Activated CD8-positive, alpha-beta memory T cell treated with anti-CD3 and anti-CD28 coated beads for 36 hours (primary cell): ENCODE results near the gene ARHGEF4. TPM values are rescaled to one million over a fixed set of nuclear protein-coding genes. Genes with fewer than 3 reads are reported as not detected.

Experiments used
- CTCF ChIA-PET: fragments of 350-600 bp; sonication (Branson Sonifier 250); formaldehyde crosslinking; loops from one replicate; lab custom pipeline; 2021; ENCODE audit warnings: antibody characterized with exemption; lab: Charles Lee
- POLR2A ChIA-PET: fragments of 350-600 bp; sonication (Branson Sonifier 250); formaldehyde crosslinking; loops from one replicate; lab custom pipeline; 2021; ENCODE audit warnings: antibody characterized with exemption; lab: Charles Lee
- total RNA-seq, 2 experiments: library from RNA; stranded (reverse); gene quantifications; one replicate each; pipeline ENCODE4 v1.2.3, GENCODE V29; 2021

The ARHGEF4 gene
- total RNA-seq, 2 experiments from 2014 or later = 0.63 to 0.80 TPM

DNA sequence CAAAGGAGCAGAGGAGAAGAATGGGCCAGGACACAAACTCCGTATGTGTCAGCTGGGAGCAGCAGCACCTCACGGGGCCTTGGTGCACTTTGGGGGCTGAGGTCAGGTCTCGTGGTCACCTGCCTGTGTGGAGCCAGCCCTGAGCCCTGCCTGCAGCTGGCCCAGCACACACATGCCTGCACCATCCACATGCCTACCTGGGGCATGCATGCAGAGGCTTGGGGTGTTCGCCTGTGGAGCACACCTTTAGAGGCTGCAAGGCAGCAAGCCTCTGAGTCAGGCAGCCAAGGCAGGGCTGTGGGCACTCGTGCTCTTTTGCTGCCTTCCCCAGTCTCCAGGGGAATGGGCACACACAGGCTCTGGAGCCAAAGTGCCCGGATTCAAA is 36.0 kb downstream of the ARHGEF4 start:
- POLR2A ChIA-PET = no interaction called here

DNA sequence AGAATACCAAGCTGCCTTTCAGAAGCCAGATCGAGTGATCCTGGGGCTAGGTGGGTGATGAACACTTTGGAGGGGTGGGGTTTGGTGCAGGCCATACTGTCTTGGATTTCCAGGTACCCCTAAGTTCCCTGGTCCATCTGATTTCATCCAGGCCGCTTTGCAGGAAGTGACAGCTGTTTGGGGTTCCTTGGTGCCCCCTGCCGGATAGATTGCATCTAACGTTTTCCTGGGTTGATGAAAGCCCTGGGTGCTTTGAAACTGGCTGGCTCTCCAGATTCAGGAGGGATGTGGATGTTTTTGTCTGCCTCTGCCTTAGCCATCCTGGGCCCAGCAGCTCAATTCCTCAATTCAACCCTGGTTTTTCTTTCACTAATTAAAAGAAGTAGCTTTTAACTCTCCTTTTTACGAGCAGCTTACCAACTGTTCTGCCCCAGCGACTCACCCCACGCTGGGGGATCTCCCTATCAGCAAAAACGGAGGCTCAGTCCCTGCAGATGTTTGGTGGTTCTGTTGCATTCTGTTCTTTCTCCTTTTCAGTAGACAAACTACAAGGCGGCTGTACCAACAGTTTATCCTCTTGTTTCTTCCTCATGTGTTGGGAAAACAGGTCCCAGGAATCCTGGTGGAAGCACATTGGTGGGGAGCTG is 37.1 kb downstream of the ARHGEF4 start:
- ChIA-PET POLR2A (interaction anchor here (1.5 kb wide), 1 partner anchor 76 kb away, joined by 9 read pairs; no protein-coding TSS in a partner anchor), CTCF (interaction anchor here (0.9 to 10.8 kb wide), 6 partner anchors 11 to 76 kb away, joined by 3 to 142 read pairs (median 4); no protein-coding TSS in a partner anchor)

More for the DNA sequence above, 36.0 kb downstream of the ARHGEF4 start:
- CTCF ChIA-PET = interaction anchor here (0.7 to 10.8 kb wide), 6 partner anchors 30 to 165 kb away, joined by 3 to 142 read pairs (median 4); no protein-coding TSS in a partner anchor

DNA sequence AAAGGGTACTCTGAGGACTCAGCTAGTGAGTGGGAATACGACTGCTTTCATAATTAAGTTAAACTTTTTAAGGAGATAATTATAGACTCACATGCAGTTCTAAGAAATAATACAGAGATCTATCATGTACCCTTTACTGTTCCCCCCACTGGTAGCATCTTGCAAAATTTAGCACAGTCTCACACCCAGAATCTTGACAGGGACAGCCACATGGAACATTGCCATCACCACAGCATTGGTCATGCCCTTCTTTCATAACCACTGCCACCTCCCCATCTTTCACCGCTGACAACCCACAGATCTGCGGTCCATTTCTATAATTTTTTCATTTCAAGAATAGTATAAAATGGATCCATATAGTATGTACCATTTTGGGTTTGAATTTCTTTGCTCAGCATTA is 37.8 kb downstream of the ARHGEF4 start:
- ChIA-PET CTCF (interaction anchor here (1.3 to 10.8 kb wide), 4 partner anchors 10 to 77 kb away, joined by 3 to 142 read pairs (median 4); no protein-coding TSS in a partner anchor), POLR2A (interaction anchor here (1.5 kb wide), 1 partner anchor 77 kb away, joined by 9 read pairs; no protein-coding TSS in a partner anchor)

DNA sequence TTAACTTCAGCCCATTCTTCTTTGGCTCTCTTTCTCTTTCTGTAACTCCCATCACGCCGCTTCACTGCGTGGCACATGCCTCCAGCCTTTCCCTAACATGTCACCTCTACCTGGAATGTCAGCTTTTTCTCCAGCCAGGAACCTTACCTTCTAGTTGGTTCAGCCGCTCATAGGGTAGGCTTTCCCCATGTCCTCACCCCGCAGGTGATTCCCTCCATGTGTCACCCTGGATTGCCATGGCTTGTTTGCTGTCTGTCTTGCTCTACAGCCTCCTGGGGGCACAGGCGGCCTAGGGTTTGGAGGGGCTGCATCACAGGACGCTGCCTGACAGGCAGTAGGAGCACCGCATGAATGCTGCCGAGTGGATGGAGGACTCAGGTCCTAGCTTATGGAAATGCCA is 39.2 kb downstream of the ARHGEF4 start:
- CTCF ChIA-PET = interaction anchor here (10.8 kb wide), 1 partner anchor 78 kb away, joined by 142 read pairs; no protein-coding TSS in a partner anchor
- POLR2A ChIA-PET = no interaction called here

DNA sequence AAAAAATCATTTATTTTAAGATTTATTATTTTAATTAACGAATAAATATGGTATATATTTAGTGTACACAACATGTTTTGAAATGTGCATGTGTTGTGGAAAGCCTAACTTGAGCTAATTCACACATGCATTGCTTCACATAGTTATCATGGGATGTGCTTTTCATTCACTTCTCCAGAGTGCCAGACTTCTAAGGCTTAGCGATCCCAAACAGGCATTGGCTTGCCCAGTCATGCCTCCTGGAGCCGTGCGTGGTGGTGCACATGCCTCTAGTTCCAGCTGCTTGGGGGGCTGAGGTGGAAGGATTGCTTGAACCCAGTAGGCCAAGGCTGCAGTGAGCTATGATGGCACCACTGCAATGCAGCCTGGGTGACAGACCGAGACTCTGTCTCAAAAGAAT is 40.5 kb downstream of the ARHGEF4 start:
- ChIA-PET POLR2A (interaction anchor here (1.3 kb wide), 1 partner anchor 80 kb away, joined by 3 read pairs; no protein-coding TSS in a partner anchor), CTCF (interaction anchor here (10.8 kb wide), 1 partner anchor 80 kb away, joined by 142 read pairs; no protein-coding TSS in a partner anchor)

DNA sequence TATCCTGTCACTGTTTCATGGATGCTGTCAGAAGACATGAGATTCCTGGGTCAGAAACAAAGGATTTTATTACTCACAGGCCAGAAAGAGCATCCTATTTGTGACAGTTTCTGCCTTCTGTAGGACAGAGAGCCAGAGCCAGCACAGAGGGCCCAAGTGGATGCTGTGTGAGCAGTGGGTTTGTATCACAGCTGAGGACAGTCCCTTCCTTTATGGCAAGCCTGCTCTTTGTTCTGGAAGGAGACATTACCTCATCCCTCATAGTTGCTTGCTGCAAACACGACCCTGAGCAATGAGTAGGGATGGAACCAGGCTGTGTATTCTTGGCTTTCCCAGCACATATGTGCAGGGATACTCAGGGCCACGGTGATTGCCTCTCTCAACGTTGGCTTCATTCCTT is 41.6 kb downstream of the ARHGEF4 start:
- CTCF ChIA-PET = interaction anchor here (1.0 kb wide), 1 partner anchor 36 kb away, joined by 3 read pairs; no protein-coding TSS in a partner anchor

DNA sequence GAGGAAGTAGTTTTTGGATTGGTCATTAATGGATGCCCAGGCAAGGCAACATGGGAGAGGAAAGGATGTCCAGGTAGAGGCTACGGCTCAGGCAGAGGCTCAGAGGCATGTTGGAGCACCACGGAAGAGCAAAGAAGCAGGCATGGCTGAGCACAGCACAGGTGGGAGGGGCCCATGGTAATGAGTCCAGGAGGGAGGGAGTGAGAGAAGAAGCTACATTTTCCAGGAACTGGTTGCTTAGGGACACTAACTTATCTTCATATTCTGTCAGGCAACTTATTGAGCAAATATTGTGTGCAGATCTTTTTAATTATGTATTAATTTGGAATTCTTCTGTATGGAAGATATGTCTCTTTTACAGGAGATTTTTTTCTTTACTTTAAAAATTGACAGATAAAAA is 42.2 kb downstream of the ARHGEF4 start:
- ChIA-PET POLR2A (no interaction called here), CTCF (interaction anchor here (2.3 kb wide), 1 partner anchor 82 kb away, joined by 11 read pairs; no protein-coding TSS in a partner anchor)

More for the DNA sequence above, 41.6 kb downstream of the ARHGEF4 start:
- POLR2A ChIA-PET = no interaction called here

DNA sequence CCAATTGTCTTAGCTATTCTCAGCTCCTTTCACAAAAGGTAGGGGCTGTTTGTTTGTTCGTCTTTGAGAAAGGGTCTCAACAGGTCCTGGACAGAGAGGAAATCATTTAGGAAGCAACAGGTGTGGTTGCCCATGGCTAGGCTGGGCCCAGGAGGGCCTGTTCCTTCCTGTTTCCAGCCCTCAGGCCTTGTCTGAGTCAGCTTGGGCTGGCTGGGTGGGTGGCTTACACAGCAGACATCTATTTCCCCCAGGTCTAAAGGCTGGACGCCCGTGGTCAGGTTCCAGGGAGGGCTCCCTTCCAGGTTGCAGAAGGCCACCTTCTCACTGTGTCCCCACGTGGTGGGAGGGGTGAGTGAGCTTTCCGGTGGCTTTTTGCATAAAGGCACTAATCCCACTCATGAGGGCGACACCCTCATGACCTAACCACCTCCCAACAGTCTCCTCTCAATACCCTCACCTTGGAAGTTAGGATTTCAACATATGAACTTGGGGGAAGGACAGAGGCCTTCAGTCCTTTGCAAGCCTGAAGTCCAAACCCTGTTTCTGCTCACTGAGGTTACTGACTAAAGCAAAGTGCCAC is 45.5 kb downstream of the ARHGEF4 start:
- CTCF ChIA-PET = no interaction called here
- POLR2A ChIA-PET = no interaction called here

DNA sequence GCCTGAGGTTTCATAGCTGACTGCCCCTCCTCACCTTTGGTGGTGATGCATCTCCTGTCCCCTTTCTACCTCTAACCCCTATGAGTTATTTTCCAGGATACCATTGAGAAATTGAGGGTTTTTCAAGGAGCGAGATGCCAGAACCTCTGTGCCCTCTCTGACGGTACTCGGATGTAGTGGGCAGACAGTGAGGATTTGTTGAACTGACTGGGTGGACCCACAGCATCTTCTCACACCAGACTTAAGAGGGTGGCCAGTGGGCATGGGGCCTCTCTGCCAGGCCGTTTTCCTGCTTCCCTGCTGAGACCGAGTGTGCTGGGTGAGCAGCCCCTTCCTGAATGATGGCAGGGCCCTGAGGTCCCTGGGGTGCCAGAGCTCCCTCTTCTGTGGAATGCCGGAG is 46.3 kb downstream of the ARHGEF4 start:
- CTCF ChIA-PET = no interaction called here
- POLR2A ChIA-PET = no interaction called here

DNA sequence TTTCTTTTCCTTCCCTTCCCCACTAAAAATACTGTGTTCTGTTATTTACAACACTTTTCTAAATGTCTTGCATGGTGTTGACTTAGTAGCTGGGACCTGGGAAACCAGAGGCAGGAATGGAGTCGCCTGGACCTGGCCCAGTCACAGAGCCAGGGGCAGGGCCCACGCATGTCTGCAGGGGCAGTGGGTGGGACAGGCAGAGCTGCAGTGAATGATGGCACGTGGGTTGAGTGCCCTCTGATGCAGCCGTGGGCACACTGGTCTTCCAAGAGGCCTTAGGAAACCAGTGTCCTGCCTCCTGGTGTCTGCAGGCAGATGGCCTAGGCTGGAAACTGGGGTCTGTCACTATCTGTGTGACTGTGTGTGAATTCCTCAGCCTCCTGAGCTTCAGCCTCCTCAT is 46.8 kb downstream of the ARHGEF4 start:
- POLR2A ChIA-PET = no interaction called here

DNA sequence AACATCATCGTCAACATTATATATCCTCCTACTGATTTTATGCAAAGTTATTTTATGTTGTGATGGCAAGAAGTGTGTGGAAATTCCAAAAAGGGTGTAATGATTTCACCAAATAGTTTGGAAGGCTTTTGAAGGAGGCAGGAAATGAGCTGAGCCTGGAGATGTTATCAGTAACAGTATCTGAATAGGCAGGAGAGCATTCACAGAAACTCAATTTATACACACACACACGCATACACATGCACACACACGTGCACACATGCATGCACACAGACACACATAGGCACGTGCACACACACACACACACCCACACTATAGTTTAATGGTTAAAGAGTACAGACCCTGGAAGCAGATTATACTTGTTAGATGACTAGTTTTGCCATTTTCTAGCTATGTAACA is 47.3 kb downstream of the ARHGEF4 start:
- CTCF ChIA-PET = interaction anchor here (1.3 kb wide), 1 partner anchor 9 kb away, joined by 4 read pairs; no protein-coding TSS in a partner anchor
- POLR2A ChIA-PET = no interaction called here

More for the DNA sequence above, 46.8 kb downstream of the ARHGEF4 start:
- CTCF ChIA-PET = no interaction called here

DNA sequence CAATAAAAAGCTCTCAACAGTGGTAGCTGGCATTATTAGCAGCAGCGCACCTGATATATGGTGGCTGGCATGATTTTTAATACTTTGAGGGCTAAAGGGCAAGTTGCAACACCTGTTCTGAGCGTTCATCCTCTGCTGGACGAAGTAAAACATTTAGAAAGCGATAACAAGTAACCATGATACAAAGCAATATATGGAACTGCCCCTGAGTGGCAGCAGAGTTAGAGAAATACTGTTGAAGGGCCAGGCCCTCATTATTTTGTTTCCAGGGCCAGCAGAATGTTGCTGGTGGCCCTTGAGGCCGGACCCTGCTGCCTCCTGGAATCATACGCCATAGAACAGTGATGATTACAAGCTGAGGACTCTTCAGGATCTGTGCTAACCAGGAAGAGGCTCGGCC is 47.8 kb downstream of the ARHGEF4 start:
- CTCF ChIA-PET = interaction anchor here (1.3 kb wide), 1 partner anchor 10 kb away, joined by 4 read pairs; no protein-coding TSS in a partner anchor
- POLR2A ChIA-PET = no interaction called here

DNA sequence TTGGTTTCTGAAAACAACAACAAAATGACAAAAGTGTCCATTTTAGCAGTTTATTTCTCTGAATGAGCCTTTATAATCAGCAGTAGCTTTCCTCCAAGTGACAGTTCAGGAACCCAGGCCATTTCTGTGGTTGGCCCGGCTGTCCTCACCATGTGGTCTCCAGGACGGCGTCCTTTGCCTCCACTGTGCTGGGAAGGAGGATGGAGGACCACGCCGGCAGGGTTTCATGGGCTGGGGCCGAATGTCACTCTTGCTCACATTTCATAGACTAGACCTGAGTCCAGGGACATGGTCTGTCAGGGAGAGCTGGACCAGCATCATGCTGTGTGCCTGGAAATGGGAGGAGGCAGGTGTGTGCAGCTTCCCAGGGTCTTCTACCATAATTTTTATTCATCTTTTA is 50.9 kb downstream of the ARHGEF4 start:
- ChIA-PET CTCF (interaction anchor here (1.0 kb wide), 1 partner anchor 90 kb away, joined by 3 read pairs; no protein-coding TSS in a partner anchor), POLR2A (no interaction called here)

DNA sequence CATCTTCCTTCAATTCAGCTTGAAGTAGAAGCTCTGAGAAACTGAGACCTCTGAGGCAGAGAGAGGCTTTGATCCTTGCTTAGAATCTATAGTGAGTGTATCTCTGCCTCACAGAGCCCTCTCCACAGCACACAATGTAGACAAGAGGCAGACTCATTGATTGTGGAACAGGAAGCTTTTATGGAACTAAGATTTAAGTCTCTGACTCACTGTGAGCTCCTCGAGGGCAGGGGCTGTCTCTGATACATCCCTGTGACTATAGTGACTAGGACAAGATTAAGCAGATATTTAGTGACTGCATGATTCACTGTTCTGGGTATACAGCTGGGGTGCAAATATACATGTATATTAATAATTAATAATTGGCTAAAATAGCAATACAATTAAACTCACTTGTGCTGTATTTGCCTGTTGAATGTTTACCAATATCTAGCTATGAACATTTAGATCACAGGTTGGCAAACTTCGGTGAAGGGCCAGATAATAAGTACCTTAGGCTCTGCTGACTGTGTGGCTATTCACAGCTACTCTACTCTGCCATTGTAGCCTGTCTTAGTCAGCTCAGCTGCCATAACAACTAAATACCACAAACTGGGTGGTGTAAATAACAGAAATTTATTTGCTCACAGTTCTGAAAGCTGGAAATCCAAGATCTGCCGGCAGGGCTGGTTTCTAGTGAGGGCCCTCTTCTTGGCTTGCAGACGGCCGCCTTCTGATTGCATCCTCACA is 54.4 kb downstream of the ARHGEF4 start:
- POLR2A ChIA-PET = interaction anchor here (0.7 kb wide), 1 partner anchor 11 kb away, joined by 6 read pairs; no protein-coding TSS in a partner anchor
- CTCF ChIA-PET = interaction anchor here (1.1 kb wide), 1 partner anchor 94 kb away, joined by 3 read pairs; no protein-coding TSS in a partner anchor

DNA sequence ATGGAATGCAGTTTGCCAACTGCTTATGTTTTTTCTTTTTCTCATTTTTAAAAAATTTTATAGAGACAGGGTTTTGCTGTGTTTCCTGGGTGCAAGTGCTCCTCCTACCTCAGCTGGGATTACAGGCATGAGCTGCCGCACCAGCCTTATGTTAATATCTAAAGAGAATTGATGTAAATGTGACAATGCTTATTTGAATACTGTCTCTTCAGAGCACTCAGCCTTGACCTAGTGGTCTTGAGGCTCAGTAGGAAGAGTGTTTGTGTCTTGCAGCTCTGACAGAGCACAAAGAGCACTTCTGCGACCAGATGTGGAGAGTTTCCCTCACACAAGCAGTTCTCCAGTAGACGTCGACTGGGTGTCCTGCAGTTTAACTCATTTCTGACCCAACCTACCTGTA is 55.3 kb downstream of the ARHGEF4 start:
- POLR2A ChIA-PET = no interaction called here
- CTCF ChIA-PET = no interaction called here

DNA sequence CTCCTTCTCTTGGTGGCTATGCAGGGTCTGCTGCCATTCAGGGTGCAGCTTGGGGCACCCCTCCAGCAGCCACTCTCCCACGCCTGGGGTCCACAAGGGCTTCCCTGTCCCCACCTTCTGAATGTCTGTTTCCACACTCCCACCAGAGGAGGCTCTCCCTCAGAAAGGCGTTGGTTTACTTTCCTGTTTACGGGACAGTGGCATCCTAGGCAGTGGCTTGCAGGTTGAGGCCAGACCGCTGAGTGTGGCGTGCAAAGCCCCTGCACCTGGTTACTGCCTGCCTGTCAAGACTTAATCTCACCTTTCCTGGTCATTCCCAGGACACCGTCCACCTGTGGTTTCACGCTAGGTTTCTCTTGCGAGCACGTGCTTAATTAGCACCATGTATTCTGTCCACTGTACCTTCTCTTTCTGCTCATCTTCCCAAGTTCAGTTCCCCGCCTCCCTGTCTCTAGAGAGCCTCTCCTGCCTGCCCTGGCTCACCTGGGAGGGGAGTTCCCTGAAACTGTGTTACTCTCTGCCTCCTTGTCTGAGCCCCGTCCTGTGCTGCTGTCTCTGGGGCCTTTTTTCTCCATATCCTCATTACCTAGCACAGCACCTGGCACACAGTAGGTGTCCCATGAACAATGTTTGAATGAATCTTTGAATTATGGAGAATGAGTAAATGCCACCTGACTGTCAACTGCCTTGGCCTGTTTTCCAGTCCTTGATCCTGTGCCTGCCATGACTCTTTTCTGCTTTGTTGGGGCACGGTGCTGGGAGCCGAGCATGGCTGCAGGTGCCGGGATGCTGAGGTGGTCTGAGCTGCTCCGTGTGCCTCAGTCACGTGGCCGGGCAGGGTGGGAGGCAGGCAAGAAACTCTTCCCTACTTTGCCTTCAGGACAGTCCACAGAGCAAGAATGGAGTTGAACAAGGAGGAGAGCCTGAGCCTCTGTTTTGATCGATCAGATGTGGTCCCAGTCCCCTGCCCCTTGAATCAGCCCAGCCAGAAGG is 56.4 kb downstream of the ARHGEF4 start:
- ChIA-PET POLR2A (no interaction called here), CTCF (no interaction called here)

DNA sequence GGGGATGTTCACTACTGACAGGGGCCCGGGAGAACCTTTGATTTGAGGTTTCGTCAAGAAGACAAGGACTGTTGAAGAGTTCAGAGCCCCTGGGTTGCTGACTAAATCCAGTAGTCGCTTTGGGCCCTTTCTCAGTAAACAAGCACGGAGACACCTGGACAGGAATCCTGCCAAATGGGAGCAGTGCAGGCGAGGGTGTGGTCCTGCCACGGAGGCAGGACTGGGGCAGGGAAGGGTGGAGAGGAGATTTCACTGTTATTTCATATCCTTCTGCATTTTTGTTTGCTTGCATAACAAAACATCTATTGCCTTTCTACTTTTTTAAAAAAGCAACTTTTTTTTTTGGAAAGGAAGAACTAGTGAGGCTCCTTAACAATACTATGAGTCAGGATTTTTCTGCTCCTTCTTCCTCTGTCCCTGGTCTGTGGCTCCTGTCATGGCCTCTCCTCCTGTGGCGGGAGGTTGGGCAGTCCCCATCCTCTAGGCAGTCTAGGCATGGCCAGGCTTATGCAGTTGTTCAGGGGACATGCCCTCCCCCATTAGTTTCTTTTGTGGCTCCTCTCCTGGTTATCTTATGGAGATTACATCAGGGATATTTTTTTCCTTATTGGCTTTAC is 57.7 kb downstream of the ARHGEF4 start:
- POLR2A ChIA-PET = no interaction called here
- CTCF ChIA-PET = no interaction called here

DNA sequence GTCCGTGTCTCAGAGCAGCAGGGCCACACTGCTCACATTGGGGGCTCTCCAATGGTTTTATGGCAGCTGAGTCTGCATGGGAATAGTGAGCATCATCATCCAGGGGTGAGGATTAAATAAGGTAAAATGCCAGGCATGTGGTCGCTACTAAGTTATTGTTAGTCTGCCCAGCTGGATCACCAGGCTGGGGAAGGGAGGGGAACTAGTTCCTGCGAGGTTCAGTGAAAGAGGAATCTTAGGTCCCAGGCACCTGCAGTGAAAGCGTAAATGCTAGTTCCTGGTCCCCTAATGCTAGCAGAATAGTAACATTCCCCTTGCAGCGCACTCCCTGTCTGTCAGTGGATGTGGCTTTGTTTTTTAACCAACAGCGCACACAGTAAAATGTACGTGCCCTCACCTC is 60.1 kb downstream of the ARHGEF4 start:
- ChIA-PET POLR2A (no interaction called here), CTCF (no interaction called here)
